PFSK-1 (cell line): ENCODE results near the gene USH1G.

Source experiments
- FOXP2 ChIP-seq: optimal IDR thresholded peaks from 2 replicates; pipeline ENCODE3; 2011; ENCODE audit warnings: borderline replicate concordance, control low read depth, inconsistent platforms; ENCODE audit not compliant: insufficient read depth; ENCODE audit errors: extremely low read length, extremely low read depth
- POLR2AphosphoS5 ChIP-seq: IDR thresholded peaks from 2 replicates; pipeline ENCODE4 v1.6.1; 2012; ENCODE audit warnings: low read depth, mild to moderate bottlenecking, control low read depth, low read length, moderate library complexity
- REST ChIP-seq, 2 experiments: IDR thresholded peaks; 2 replicates each; pipeline versions ENCODE4 v1.6.1 to v1.8.0; 2011 to 2012; ENCODE audit warnings: low read depth in 2 of 2, low read length in 2 of 2, control low read depth in 1 of 2, inconsistent platforms in 1 of 2, mild to moderate bottlenecking in 1 of 2, moderate library complexity in 1 of 2; ENCODE audit not compliant: insufficient read depth in 1 of 2
- SIN3A ChIP-seq: IDR thresholded peaks from 2 replicates; pipeline ENCODE4 v1.6.1; 2012; ENCODE audit warnings: mild to moderate bottlenecking, low read length, moderate library complexity, borderline replicate concordance; ENCODE audit not compliant: insufficient read depth
- TAF1 ChIP-seq: IDR thresholded peaks from 2 replicates; pipeline ENCODE4 v1.6.1; 2012; ENCODE audit warnings: low read length, control low read depth, borderline replicate concordance; ENCODE audit not compliant: insufficient read depth

Gene USH1G

GRCh38 chr17:74903034-74903433 is 20.0 kb downstream of the USH1G start:
- TF ChIP-seq REST (IDR thresholded peaks at IDR 0.05; ENCODE audit: insufficient read depth in 1 of 2, low read depth in 2 of 2, low read length in 2 of 2) (no peak), FOXP2 (no peak), TAF1 (no peak), SIN3A (no peak), POLR2AphosphoS5 (no peak)

- TF ChIP-seq SIN3A (no peak), REST (IDR thresholded peaks at IDR 0.05; ENCODE audit: insufficient read depth in 1 of 2, low read depth in 2 of 2, low read length in 2 of 2) (no peak), POLR2AphosphoS5 (no peak), FOXP2 (no peak), TAF1 (no peak)
These were observed 21.5 kb downstream of the USH1G start for GRCh38 chr17:74901353-74902135.

GRCh38 chr17:74900208-74900607 is 22.8 kb downstream of the USH1G start:
- TF ChIP-seq TAF1 (no peak), SIN3A (no peak), POLR2AphosphoS5 (no peak), REST (IDR thresholded peaks at IDR 0.05; ENCODE audit: insufficient read depth in 1 of 2, low read depth in 2 of 2, low read length in 2 of 2) (no peak), FOXP2 (no peak)

GRCh38 chr17:74898376-74898946 is 24.6 kb downstream of the USH1G start:
- TF ChIP-seq REST (IDR thresholded peaks at IDR 0.05; ENCODE audit: insufficient read depth in 1 of 2, low read depth in 2 of 2, low read length in 2 of 2) (no peak), TAF1 (no peak), SIN3A (no peak), FOXP2 (no peak), POLR2AphosphoS5 (no peak)
